Karpas-422 (cell line): ENCODE measurements around the gene EHD2. TPM values are rescaled to one million over a fixed set of nuclear protein-coding genes. Genes with fewer than 3 reads are reported as not detected.
"Not testable (repeated sequence)": the region's sequence is repeated elsewhere in the genome, so short reads cannot be mapped to it uniquely, and the experiment has no call there.

Source experiments
- DNase-seq: peaks from one replicate; pipeline ENCODE4 v3.0.0-alpha.2; 2015
- H2AFZ ChIP-seq: fragments of 200-600 bp; sonication (generic); 2 replicates; pipeline ENCODE4 v1.6.1; 2014; ENCODE audit warnings: antibody characterized with exemption, low read length, mixed read lengths
- H3K27ac ChIP-seq: fragments of 200-600 bp; sonication (generic); 2 replicates; pipeline ENCODE4 v1.5.1; 2014; ENCODE audit warnings: mild to moderate bottlenecking, low read length, moderate library complexity
- H3K27me3 ChIP-seq: fragments of 200-600 bp; sonication (generic); 2 replicates; pipeline ENCODE4 v1.6.1; 2014; ENCODE audit warnings: low read length, mixed read lengths
- H3K36me3 ChIP-seq: fragments of 200-600 bp; sonication (generic); 2 replicates; pipeline ENCODE4 v1.6.1; 2014; ENCODE audit warnings: low read length, mixed read lengths; ENCODE audit not compliant: insufficient read depth
- H3K4me1 ChIP-seq: fragments of 200-600 bp; sonication (generic); 2 replicates; pipeline ENCODE4 v1.6.1; 2014; ENCODE audit warnings: mild to moderate bottlenecking, low read length, mixed read lengths
- H3K4me2 ChIP-seq: fragments of 200-600 bp; sonication (generic); 2 replicates; pipeline ENCODE4 v1.6.1; 2014; ENCODE audit warnings: low read length, low read depth, mild to moderate bottlenecking; ENCODE audit not compliant: poor library complexity, severe bottlenecking
- H3K4me3 ChIP-seq: fragments of 200-600 bp; sonication (generic); 2 replicates; pipeline ENCODE4 v1.5.1; 2014; ENCODE audit warnings: mild to moderate bottlenecking, antibody characterized with exemption, low read length, mixed read lengths
- H3K79me2 ChIP-seq: fragments of 200-600 bp; sonication (generic); 2 replicates; pipeline ENCODE4 v1.6.1; 2014; ENCODE audit warnings: mild to moderate bottlenecking, low read length, mixed read lengths
- H3K9ac ChIP-seq: fragments of 200-600 bp; sonication (generic); 2 replicates; pipeline ENCODE4 v1.6.0; 2014; ENCODE audit warnings: low read length
- H3K9me2 ChIP-seq: fragments of 200-600 bp; sonication (generic), shearing (Covaris generic); replicated peaks from 2 replicates; pipeline ENCODE4 v1.6.0; 2014; ENCODE audit warnings: mild to moderate bottlenecking, low read length, moderate library complexity; ENCODE audit not compliant: insufficient read depth
- H3K9me3 ChIP-seq: fragments of 300-700, 200-600 bp; sonication (generic); 2 replicates; pipeline ENCODE4 v1.6.1; 2014; ENCODE audit warnings: low read length, mixed read lengths
- H4K20me1 ChIP-seq: fragments of 200-600 bp; sonication (generic); 2 replicates; pipeline ENCODE4 v1.6.1; 2014; ENCODE audit warnings: mild to moderate bottlenecking, antibody characterized with exemption, low read length, low read depth; ENCODE audit not compliant: insufficient read depth
- total RNA-seq: library from RNA; depleted of rRNA; stranded (reverse); fragments of >200 nt; shearing (Covaris generic); gene quantifications from 2 replicates; pipeline ENCODE4 v1.2.3, GENCODE V29; 2014; ENCODE audit warnings: low replicate concordance

The EHD2 gene
- total RNA-seq, 1 experiment from 2014 or later: not detected

- Histone ChIP-seq H3K9me3 (no peaks in the 10 kb centered on the region), H2AFZ (no peak overlapping the region), H3K27ac (no peak overlapping the region), H3K4me3 (no peak overlapping the region), H3K9ac (no peak overlapping the region), H3K4me1 (peaks cover 7% of the 10 kb centered on the region), H3K27me3 (no peaks in the 10 kb centered on the region), H4K20me1 (no peaks in the 10 kb centered on the region), H3K4me2 (no peak overlapping the region), H3K36me3 (no peaks in the 10 kb centered on the region), H3K79me2 (no peaks in the 10 kb centered on the region), H3K9me2 (no peaks in the 10 kb centered on the region)
- no peak for DNase-seq
Measured at GRCh38 chr19:47780215-47780551, 67.0 kb downstream of the EHD2 start.

DNA sequence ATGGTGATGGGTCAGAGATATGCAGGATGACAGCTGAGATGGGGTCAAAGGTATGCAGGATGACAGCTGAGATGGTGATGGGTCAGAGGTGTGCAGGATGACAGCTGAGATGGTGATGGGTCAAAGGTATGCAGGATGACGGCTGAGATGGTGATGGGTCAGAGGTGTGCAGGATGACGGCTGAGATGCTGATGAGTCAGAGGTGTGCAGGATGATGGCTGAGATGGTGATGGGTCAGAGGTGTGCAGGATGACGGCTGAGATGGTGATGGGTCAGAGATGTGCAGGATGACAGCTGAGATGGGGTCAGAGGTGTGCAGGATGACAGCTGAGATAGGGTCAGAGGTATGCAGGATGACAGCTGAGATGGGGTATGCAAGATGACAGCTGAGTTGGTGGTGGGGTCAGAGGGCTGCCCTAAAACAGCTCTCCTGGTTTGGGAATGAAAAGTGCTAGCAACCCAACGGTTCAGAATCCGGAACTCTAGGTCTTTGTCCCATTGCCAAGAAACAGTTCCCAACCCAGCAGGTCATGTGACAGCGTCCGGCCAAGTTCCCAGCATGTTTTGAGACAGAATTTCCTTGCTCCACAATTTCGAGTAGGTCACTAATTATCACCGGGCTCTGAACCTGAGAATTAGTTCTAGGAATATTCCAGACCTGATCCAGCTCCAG, 68.5 kb downstream of the EHD2 start:
- no peak overlapping the region for H3K4me2 ChIP-seq
- H3K4me3 ChIP-seq: no peak overlapping the region
- no peak overlapping the region for H3K9ac ChIP-seq
- peaks cover 7% of the 10 kb centered on the region for H3K4me1 ChIP-seq
- no peak for DNase-seq
- H3K9me2 ChIP-seq: no peaks in the 10 kb centered on the region
- H3K27me3 ChIP-seq: no peaks in the 10 kb centered on the region
- no peaks in the 10 kb centered on the region for H4K20me1 ChIP-seq
- H3K27ac ChIP-seq: no peak overlapping the region
- no peaks in the 10 kb centered on the region for H3K9me3 ChIP-seq
- H2AFZ ChIP-seq: no peak overlapping the region
- H3K79me2 ChIP-seq: no peaks in the 10 kb centered on the region
- no peaks in the 10 kb centered on the region for H3K36me3 ChIP-seq

DNA sequence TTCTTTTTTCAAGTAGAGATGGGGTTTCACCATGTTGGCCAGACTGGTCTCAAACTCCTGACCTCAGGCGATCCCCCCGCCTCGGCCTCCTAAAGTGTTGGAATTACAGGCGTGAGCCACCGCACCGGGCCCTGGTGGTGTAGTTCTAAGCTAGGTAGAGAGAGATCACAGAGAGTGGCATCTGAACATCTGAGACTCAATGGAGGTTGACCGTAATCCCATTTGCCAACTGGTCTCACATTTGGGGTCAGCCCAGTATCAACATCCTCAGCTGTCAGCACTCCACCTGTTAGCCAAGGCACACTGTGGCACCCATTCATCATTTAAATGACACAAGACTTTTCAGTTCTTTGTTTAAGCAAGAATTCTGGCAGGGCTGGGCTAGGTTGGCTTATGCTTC, 73.3 kb downstream of the EHD2 start:
- DNase-seq: no peak
- Histone ChIP-seq H3K36me3 (no peaks in the 10 kb centered on the region), H4K20me1 (no peaks in the 10 kb centered on the region), H3K79me2 (no peaks in the 10 kb centered on the region), H3K27ac (no peak overlapping the region), H3K9me3 (no peaks in the 10 kb centered on the region), H3K9ac (no peak overlapping the region), H2AFZ (no peak overlapping the region), H3K4me1 (no peaks in the 10 kb centered on the region), H3K27me3 (no peaks in the 10 kb centered on the region), H3K4me2 (no peak overlapping the region), H3K9me2 (no peaks in the 10 kb centered on the region), H3K4me3 (no peak overlapping the region)

DNA sequence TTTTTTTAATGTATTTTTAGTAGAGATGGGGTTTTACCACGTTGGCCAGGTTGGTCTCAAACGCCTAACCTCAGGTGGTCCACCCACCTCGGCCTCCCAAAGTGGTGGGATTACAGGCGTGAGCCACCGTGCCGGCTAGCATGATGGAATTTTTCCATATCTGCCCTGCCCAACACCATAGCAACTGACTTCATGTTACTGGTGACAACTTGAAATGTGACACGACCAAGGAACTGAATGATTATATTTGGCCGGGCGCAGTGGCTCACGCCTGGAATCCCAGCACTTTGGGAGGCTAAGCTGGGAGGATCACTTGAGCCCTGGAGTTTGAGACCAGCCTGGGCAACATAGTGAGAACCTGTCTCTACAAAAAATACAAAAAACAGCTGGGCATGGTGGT, 74.1 kb downstream of the EHD2 start:
- H3K4me2 ChIP-seq, H3K79me2 ChIP-seq, H3K27ac ChIP-seq, H3K36me3 ChIP-seq, H2AFZ ChIP-seq, H3K9me2 ChIP-seq, H3K4me3 ChIP-seq, H3K9ac ChIP-seq, DNase-seq, H3K27me3 ChIP-seq, H3K9me3 ChIP-seq, H4K20me1 ChIP-seq, H3K4me1 ChIP-seq: not testable (repeated sequence)

DNA sequence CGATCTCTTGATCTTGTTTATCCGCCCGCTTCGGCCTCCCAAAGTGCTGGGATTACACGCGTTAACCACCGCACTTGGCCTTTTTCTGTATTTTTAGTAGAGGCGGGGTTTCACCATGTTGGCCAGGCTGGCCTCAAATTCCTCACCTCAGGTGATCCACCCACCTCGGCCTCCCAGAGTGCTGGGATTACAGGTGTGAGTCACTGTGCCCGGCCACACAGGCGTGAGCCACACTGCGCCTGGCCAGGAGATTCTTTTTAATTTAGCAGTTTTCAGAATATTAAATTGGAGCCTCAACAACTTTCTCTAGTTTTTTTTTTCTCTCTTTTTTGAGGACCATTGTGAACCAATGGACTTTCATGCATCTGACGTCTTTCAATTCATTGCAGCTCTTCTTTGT, 76.6 kb downstream of the EHD2 start:
- H3K4me2 ChIP-seq, H3K9me3 ChIP-seq, H3K79me2 ChIP-seq, H3K9ac ChIP-seq, H4K20me1 ChIP-seq, H3K4me1 ChIP-seq, H3K36me3 ChIP-seq, H2AFZ ChIP-seq, H3K4me3 ChIP-seq, H3K27ac ChIP-seq, DNase-seq, H3K9me2 ChIP-seq, H3K27me3 ChIP-seq: not testable (repeated sequence)

- H3K4me2 ChIP-seq: no peak overlapping the region
- no peaks in the 10 kb centered on the region for H3K9me2 ChIP-seq
- no peaks in the 10 kb centered on the region for H4K20me1 ChIP-seq
- no peaks in the 10 kb centered on the region for H3K79me2 ChIP-seq
- no peak overlapping the region for H3K27ac ChIP-seq
- no peak overlapping the region for H2AFZ ChIP-seq
- no peak overlapping the region for H3K9ac ChIP-seq
- DNase-seq: peak; percentile 90
- H3K27me3 ChIP-seq: no peaks in the 10 kb centered on the region
- H3K4me3 ChIP-seq: no peak overlapping the region
- peaks cover 4% of the 10 kb centered on the region; the same call in 1 of the 2 replicates for H3K9me3 ChIP-seq
- H3K4me1 ChIP-seq: no peaks in the 10 kb centered on the region
- H3K36me3 ChIP-seq: no peaks in the 10 kb centered on the region
Measured at GRCh38 chr19:47790398-47790814, 77.2 kb downstream of the EHD2 start.

GRCh38 chr19:47792616-47793015, 79.4 kb downstream of the EHD2 start:
- DNase-seq: no peak
- Histone ChIP-seq H4K20me1 (no peaks in the 10 kb centered on the region), H3K27ac (no peak overlapping the region), H3K27me3 (no peaks in the 10 kb centered on the region), H3K9me3 (peaks cover 4% of the 10 kb centered on the region; the same call in 1 of the 2 replicates), H3K36me3 (no peaks in the 10 kb centered on the region), H3K4me1 (no peaks in the 10 kb centered on the region), H3K9me2 (no peaks in the 10 kb centered on the region), H3K4me3 (no peak overlapping the region), H3K4me2 (no peak overlapping the region), H2AFZ (no peak overlapping the region), H3K79me2 (no peaks in the 10 kb centered on the region), H3K9ac (no peak overlapping the region)
